Transverse colon (tissue), 4 donors: ENCODE measurements around the gene ZNF444. TPM values are rescaled to one million over a fixed set of nuclear protein-coding genes. Genes with fewer than 3 reads are reported as not detected.
"Not testable (repeated sequence)": the region's sequence is repeated elsewhere in the genome, so short reads cannot be mapped to it uniquely, and the experiment has no call there.

Experiments used
- DNase-seq: peaks from one replicate; pipeline ENCODE4 v3.0.0-alpha.2; 2019
- H3K27ac ChIP-seq, 4 donors: fragments of 200-600 bp; sonication (generic); 2 replicates each; pipeline ENCODE4 v1.5.1; 2016 to 2018; ENCODE audit warnings: inconsistent platforms in 4 of 4
- H3K27me3 ChIP-seq: fragments of 200-600 bp; sonication (generic); 2 replicates; pipeline ENCODE4 v1.5.1; 2017; ENCODE audit warnings: inconsistent platforms
- H3K36me3 ChIP-seq, 4 donors: fragments of 200-600 bp; sonication (generic); 2 replicates each; pipeline ENCODE4 v1.5.1; 2017 to 2019; ENCODE audit warnings: inconsistent platforms in 4 of 4
- H3K4me1 ChIP-seq, 4 donors: fragments of 200-600 bp; sonication (generic); 2 replicates each; pipeline ENCODE4 v1.5.1; 2017 to 2020; ENCODE audit warnings: inconsistent platforms in 4 of 4
- H3K4me3 ChIP-seq, 4 donors: fragments of 200-600 bp; sonication (generic); 1 replicate in 1 of 4; 2 replicates in 3 of 4; pipeline versions ENCODE4 v1.5.1 to v1.6.1; 2017 to 2019; ENCODE audit warnings: inconsistent platforms in 4 of 4
- H3K9me3 ChIP-seq, 2 donors: fragments of 200-600 bp; sonication (generic); 2 replicates each; pipeline ENCODE4 v1.5.1; 2017 to 2019; ENCODE audit warnings: inconsistent platforms in 2 of 2
- EP300 ChIP-seq: sonication (generic); formaldehyde crosslinking; IDR thresholded peaks from one replicate; pipeline ENCODE4 v1.6.1; 2017; ENCODE audit warnings: antibody characterized with exemption, low read depth
- POLR2A ChIP-seq: fragments of 450-650 bp; IDR thresholded peaks from one replicate; pipeline ENCODE4 v1.6.1; 2016; ENCODE audit warnings: antibody characterized with exemption, mild to moderate bottlenecking, moderate library complexity
- POLR2AphosphoS5 ChIP-seq, 3 donors: sonication (generic); formaldehyde crosslinking; IDR thresholded peaks; one replicate each; pipeline ENCODE4 v1.6.1; 2016; ENCODE audit warnings: antibody characterized with exemption in 3 of 3
- WGBS, 2 donors: methylation state at CpG; one replicate each; pipeline ENCODE4 v1.1.5; 2018; ENCODE audit warnings: low coverage in 1 of 2; 5-methylcytosine and 5-hydroxymethylcytosine counted together
- in situ Hi-C, 4 donors: fragments of 200-750 bp; cut with MboI; loops; one replicate each; pipeline versions ENCODE4 v1.15.0 to v1.15.1; 2017; ENCODE audit warnings: low sequenced_read_pairs in 3 of 4, low pct_ligation_motif_present in 1 of 4, low pct_unique_long_range_greater_than_20kb in 1 of 4
- intact Hi-C: fragments of 100-400 bp; cut with DNase I; formaldehyde crosslinking; loops from one replicate; pipeline ENCODE4 v1.15.1; 2023; ENCODE audit warnings: low total_unique reads
- total RNA-seq, 4 donors: library from RNA; depleted of rRNA; stranded (reverse); fragments of >200 nt; gene quantifications; one replicate each; pipeline ENCODE4 v1.1.0, GENCODE V29; 2016
- TF ChIP-seq, protein P1 (sequence below), 5 experiments: fragments of 200-600 bp in 3 of 5; fragments of 450-650 bp in 2 of 5; sonication (generic) in 3 of 5; IDR thresholded peaks; 1 replicate in 2 of 5; 2 replicates in 3 of 5; pipeline ENCODE4 v1.5.1; 2016 to 2017; ENCODE audit warnings: antibody characterized with exemption in 5 of 5, inconsistent platforms in 3 of 5, mild to moderate bottlenecking in 2 of 5, moderate library complexity in 1 of 5

ZNF444 gene
- total RNA-seq, 4 donors from 2014 or later = 20.7 to 148 (median 39.2) TPM

DNA sequence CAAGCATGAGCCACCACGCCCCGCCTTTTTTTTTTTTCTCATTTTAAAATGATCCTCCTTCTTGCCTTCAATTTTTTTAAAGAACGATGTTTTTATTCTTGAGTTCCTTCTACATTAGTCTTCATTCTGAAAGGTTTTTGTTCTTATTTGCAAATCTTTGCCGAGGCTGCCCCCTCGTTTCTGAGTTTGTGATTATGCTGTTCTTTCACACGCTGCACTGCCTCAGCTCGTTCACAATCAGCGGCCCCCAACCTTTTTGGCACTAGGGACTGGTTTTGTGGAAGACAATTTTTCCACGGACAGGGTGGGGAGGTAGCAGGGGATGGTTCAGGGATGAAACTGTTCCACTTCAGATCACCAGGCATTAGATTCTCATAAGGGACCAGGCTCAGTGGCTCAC is 46.6 kb upstream of the ZNF444 start:
- in situ Hi-C loops = loop anchor here in 1 of 4 donors (25.0 kb wide), 1 partner anchor 218 kb away; the partner anchor contains the start of gene ZSCAN5A
- TF ChIP-seq POLR2AphosphoS5 (IDR thresholded peaks at IDR 0.05) (no peak), POLR2A (no peak), EP300 (no peak)
- TF ChIP-seq, protein P1, sequence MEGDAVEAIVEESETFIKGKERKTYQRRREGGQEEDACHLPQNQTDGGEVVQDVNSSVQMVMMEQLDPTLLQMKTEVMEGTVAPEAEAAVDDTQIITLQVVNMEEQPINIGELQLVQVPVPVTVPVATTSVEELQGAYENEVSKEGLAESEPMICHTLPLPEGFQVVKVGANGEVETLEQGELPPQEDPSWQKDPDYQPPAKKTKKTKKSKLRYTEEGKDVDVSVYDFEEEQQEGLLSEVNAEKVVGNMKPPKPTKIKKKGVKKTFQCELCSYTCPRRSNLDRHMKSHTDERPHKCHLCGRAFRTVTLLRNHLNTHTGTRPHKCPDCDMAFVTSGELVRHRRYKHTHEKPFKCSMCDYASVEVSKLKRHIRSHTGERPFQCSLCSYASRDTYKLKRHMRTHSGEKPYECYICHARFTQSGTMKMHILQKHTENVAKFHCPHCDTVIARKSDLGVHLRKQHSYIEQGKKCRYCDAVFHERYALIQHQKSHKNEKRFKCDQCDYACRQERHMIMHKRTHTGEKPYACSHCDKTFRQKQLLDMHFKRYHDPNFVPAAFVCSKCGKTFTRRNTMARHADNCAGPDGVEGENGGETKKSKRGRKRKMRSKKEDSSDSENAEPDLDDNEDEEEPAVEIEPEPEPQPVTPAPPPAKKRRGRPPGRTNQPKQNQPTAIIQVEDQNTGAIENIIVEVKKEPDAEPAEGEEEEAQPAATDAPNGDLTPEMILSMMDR (IDR thresholded peaks at IDR 0.05) = no peak
- Histone ChIP-seq H3K27ac (no peak overlapping the region), H3K36me3 (peaks cover 0 to 3% (median 0%) of the 10 kb centered on the region in 4 donors), H3K27me3 (no peaks in the 10 kb centered on the region), H3K9me3 (no peaks in the 10 kb centered on the region), H3K4me3 (no peak overlapping the region), H3K4me1 (no peaks in the 10 kb centered on the region)
- intact Hi-C loops = no loop called here
- no peak for DNase-seq
- WGBS, 2 donors = 85 to 100% methylated on average over 5 to 9 of the region's 9 CpGs

DNA sequence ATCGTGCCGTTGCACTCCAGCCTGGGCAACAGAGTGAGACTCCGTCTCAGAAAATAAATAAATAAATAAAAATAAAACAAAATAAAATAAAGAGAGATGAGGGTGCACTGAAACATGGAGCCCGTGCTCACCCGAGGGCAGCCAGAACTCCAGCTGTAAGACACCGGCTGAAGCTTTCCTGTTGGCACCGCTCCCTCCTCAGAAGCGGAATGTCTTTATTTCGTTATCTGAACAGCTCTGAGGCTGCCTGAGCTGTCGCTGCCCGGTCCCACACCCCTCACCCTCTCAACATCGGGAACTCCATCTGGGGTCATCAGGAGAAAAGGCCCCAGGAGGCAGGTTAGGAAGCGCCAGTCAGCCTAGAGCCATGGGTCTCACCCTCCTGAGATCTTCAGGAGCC is 44.4 kb upstream of the ZNF444 start:
- Histone ChIP-seq H3K9me3 (no peaks in the 10 kb centered on the region), H3K4me1 (no peaks in the 10 kb centered on the region), H3K4me3 (no peak overlapping the region), H3K27me3 (no peaks in the 10 kb centered on the region), H3K27ac (no peak overlapping the region), H3K36me3 (peaks cover 0 to 6% (median 2%) of the 10 kb centered on the region in 4 donors)
- no peak for TF ChIP-seq POLR2AphosphoS5 (IDR thresholded peaks at IDR 0.05)
- no peak for TF ChIP-seq POLR2A
- TF ChIP-seq EP300 = no peak
- TF ChIP-seq, protein P1 (IDR thresholded peaks at IDR 0.05) = no peak
- DNase-seq = no peak
- in situ Hi-C loops = loop anchor here in 1 of 4 donors (25.0 kb wide), 1 partner anchor 216 kb away; the partner anchor contains the start of gene ZSCAN5A
- intact Hi-C loops = no loop called here
- 93 to 100% methylated on average over 1 to 12 of the region's 13 CpGs for whole genome bisulfite sequencing, 2 donors

DNA sequence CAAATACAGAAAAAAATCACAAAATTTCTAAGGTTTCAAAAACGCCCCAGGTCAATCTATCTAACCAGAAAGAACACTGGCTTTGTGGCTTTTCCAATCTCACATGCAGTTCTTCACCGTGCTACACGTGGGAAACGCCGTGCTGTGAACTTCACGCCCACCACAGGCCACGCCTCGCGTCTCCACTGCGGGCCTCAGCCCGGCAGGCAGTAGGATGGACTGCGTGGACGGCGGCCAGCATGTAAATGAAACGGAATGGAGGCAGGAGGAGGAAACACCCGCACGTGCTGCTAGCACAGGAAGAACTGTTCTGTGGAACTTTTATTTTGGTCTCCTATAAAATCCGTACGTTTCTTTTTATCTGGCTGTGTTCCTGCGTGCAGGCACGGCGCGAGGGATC is 43.8 kb upstream of the ZNF444 start:
- DNase-seq = no peak

DNA sequence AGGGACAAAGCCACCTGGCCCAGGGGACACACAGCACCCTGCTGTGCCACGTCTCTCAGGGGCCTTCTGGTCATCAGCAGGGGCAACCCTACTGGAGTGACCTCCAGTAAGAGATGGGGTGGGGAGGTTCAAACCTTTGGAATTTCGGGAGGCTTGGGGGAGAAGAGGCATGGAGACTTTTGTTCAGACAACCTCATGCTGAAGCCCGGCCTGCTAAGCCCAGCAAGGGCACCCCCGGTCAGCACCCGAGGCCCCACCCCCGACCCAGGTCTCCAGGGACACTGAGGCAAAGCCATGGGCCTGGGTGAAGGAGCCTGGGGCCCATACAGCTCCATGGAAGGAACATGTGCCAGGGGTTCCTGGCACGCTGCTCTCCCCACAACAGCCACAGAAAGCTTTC is 43.3 kb upstream of the ZNF444 start:
- Histone ChIP-seq H3K36me3 (peaks cover 0 to 14% (median 5%) of the 10 kb centered on the region in 4 donors), H3K9me3 (no peaks in the 10 kb centered on the region), H3K4me3 (no peak overlapping the region), H3K4me1 (no peaks in the 10 kb centered on the region), H3K27me3 (no peaks in the 10 kb centered on the region), H3K27ac (no peak overlapping the region)
- DNase-seq = no peak
- intact Hi-C loops = no loop called here
- no peak for TF ChIP-seq EP300
- no peak for TF ChIP-seq POLR2AphosphoS5 (IDR thresholded peaks at IDR 0.05)
- no peak for TF ChIP-seq POLR2A
- TF ChIP-seq, protein P1 (IDR thresholded peaks at IDR 0.05) = no peak
- 87% methylated on average over 7 of the region's 7 CpGs; no CpG with 5 or more reads in 1 of the 2 donors for WGBS, 2 donors
- in situ Hi-C loops = loop anchor here in 1 of 4 donors (25.0 kb wide), 1 partner anchor 215 kb away; the partner anchor contains the start of gene ZSCAN5A

More for the DNA sequence above, 43.8 kb upstream of the ZNF444 start:
- Histone ChIP-seq H3K9me3 (no peaks in the 10 kb centered on the region), H3K36me3 (peaks cover 0 to 10% (median 5%) of the 10 kb centered on the region in 4 donors), H3K4me3 (no peak overlapping the region), H3K27ac (no peak overlapping the region), H3K4me1 (no peaks in the 10 kb centered on the region), H3K27me3 (no peaks in the 10 kb centered on the region)
- TF ChIP-seq EP300 (no peak), POLR2A (no peak), POLR2AphosphoS5 (IDR thresholded peaks at IDR 0.05) (no peak)
- TF ChIP-seq, protein P1 (IDR thresholded peaks at IDR 0.05) = no peak
- in situ Hi-C loops = loop anchor here in 1 of 4 donors (25.0 kb wide), 1 partner anchor 215 kb away; the partner anchor contains the start of gene ZSCAN5A
- intact Hi-C loops = no loop called here
- WGBS, 2 donors = 90 to 93% methylated on average over 11 to 23 of the region's 23 CpGs

DNA sequence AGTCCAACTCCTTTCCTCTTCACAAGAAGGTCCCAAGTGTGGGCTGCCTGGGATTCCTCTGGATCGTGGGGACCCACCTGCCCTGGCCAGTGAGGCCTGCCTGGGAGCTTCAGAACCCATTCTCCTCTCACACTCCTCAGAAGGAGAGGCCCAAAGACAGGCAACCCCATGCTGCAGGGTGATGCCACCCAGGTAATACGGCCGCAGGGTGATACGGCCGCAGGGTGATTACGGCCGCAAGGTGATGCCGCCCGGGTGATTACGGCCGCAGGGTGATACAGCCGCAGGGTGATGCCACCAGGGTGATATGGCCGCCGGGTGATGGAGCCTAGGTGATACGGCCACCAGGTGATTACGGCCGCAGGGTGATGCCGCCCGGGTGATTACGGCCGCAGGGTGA is 42.9 kb upstream of the ZNF444 start:
- H3K9me3 ChIP-seq, H3K27ac ChIP-seq, H3K4me1 ChIP-seq, H3K27me3 ChIP-seq, H3K4me3 ChIP-seq, intact Hi-C loops, DNase-seq: not testable (repeated sequence)
- WGBS, 2 donors = 94% methylated on average over 21 of the region's 21 CpGs; no CpG with 5 or more reads in 1 of the 2 donors
- in situ Hi-C loops = loop anchor here in 1 of 4 donors (25.0 kb wide), 1 partner anchor 214 kb away; the partner anchor contains the start of gene ZSCAN5A
- H3K36me3 ChIP-seq = peaks cover 0 to 14% (median 5%) of the 10 kb centered on the region in 4 donors
